Coronary artery (tissue), 2 donors: Measurements from ENCODE around the gene GK.

ENCODE experiments used
- DNase-seq: peaks from one replicate; pipeline ENCODE4 v3.0.0-alpha.2; 2017; ENCODE audit warnings: low spot score
- H3K27ac ChIP-seq, 2 donors: fragments of 200-600 bp; sonication (generic); one replicate each; pipeline ENCODE4 v1.5.1; 2016 to 2019
- H3K4me3 ChIP-seq: fragments of 200-600 bp; sonication (generic); 2 replicates; pipeline ENCODE4 v1.5.1; 2016; ENCODE audit warnings: mild to moderate bottlenecking, moderate library complexity
- TF ChIP-seq, protein P1 (sequence below): fragments of 200-600 bp; sonication (generic); IDR thresholded peaks from one replicate; pipeline ENCODE4 v1.5.1; 2019; ENCODE audit warnings: antibody characterized with exemption

GK gene

DNA sequence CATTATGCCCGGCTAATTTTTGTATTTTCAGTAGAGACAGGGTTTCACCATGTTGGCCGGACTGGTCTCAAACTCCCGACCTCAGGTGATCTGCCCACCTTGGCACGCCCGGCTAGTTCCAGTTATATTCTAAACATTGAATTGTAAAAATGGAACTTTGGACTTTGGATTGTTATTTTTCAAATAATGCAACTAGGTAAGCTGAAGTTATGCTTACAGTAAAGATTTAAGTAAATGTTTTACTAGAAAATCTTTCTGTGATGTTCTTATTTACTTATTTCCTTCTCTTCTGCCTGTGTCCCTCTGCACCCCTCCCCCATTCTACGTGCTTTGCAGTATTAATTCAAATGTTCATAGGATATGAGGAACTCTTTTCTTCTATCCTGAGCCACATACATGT lies 26.1 kb downstream of the GK start:
- TF ChIP-seq, protein P1, sequence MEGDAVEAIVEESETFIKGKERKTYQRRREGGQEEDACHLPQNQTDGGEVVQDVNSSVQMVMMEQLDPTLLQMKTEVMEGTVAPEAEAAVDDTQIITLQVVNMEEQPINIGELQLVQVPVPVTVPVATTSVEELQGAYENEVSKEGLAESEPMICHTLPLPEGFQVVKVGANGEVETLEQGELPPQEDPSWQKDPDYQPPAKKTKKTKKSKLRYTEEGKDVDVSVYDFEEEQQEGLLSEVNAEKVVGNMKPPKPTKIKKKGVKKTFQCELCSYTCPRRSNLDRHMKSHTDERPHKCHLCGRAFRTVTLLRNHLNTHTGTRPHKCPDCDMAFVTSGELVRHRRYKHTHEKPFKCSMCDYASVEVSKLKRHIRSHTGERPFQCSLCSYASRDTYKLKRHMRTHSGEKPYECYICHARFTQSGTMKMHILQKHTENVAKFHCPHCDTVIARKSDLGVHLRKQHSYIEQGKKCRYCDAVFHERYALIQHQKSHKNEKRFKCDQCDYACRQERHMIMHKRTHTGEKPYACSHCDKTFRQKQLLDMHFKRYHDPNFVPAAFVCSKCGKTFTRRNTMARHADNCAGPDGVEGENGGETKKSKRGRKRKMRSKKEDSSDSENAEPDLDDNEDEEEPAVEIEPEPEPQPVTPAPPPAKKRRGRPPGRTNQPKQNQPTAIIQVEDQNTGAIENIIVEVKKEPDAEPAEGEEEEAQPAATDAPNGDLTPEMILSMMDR, result no peak
- no peak for DNase-seq
- Histone ChIP-seq H3K4me3 (no peak overlapping the region), H3K27ac (no peak overlapping the region)

DNA sequence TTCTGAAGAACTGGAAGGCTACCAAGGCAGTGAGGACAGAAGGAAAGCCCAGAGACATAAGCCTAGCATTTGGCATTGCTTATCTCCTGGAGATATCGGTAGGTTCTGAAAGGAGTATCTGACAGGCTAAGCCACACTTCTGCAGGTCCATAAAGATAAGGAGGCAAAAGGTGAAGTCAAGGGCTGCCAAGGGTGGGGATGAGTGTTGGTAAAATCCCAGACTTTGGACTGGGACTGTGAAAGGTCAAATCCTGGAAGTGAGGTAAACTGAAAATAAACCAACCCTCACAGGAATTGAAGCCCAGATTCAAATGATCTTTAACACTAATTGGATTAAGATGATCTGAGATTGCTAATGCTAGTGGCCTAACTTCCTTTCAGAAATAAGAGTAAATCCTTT lies 27.4 kb downstream of the GK start:
- DNase-seq, result no peak
- Histone ChIP-seq H3K27ac (no peak overlapping the region), H3K4me3 (no peak overlapping the region)
- TF ChIP-seq, protein P1, result no peak

GRCh38 chrX:30688641-30689040 lies 35.4 kb downstream of the GK start:
- H3K4me3 ChIP-seq, result no peak overlapping the region
- TF ChIP-seq, protein P1, result no peak
- no peak overlapping the region for H3K27ac ChIP-seq
- no peak for DNase-seq

GRCh38 chrX:30689116-30689515 lies 35.9 kb downstream of the GK start:
- DNase-seq, result no peak
- Histone ChIP-seq H3K4me3 (no peak overlapping the region), H3K27ac (no peak overlapping the region)
- TF ChIP-seq, protein P1, result no peak

DNA sequence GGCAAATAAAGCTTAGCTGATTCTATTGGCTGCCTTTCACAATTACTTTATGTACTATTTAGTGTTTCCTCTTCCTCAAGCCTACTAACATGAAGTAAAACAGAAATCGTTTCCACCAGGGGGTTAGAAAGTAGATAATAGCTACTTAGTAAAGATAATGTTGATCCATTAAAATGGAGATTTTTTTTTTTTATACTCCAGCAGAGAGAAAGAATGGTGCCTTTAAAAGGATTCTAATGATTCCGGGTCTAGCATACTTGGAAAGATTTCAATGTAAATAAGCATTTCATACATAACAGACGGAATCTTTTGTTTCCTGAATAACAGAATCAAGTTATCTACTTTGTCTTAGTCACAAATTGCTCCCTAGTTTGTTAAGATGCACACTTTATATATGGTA lies 37.1 kb downstream of the GK start:
- Histone ChIP-seq H3K4me3 (no peak overlapping the region), H3K27ac (no peak overlapping the region)
- TF ChIP-seq, protein P1, result no peak
- no peak for DNase-seq

DNA sequence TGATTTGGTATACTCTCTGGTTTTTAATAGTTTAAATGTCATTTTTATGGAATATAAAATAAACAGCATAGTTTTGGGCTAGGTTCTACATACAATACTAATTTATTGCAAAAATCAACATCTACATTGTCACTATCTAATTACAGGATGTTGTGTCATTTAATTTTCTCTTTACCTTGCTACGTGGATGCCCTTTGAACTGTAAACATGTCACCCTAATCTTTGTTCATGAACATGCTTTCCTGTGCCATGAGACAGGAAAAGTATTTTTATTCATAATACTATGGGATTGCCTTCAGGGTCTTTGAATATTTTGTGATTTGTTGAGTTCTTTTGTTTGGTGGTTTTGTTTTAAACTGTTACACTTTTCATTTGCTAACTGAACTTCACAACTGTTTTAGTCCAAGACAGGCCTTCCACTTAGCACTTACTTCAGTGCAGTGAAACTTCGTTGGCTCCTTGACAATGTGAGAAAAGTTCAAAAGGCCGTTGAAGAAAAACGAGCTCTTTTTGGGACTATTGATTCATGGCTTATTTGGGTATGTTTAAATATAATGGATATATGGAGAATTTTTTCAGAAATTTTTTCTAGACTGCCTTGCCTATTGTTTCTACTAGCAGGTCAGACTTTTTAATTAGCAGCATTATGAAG lies 40.9 kb downstream of the GK start:
- no peak overlapping the region for H3K4me3 ChIP-seq
- TF ChIP-seq, protein P1, result no peak
- H3K27ac ChIP-seq, result no peak overlapping the region
- DNase-seq, result no peak

DNA sequence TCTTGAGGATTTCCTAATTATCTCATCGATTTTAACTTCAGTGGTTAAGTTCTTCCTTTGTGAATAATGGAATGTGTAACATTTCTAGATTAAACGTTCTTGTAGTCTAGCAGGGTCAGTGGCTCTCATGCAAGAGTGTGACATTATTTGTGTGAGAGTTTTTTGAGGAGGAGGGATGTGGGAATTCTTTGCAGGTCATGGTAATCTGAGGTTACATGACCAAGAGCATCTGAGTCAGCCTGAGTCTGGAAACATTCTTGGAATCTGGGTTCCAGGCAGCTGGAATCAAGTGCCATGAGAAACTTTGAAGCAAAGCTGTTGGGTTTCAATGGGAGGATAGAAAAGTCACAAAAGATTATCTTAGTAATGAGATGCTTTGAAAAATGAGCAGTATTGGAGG lies 49.5 kb downstream of the GK start:
- no peak for DNase-seq
- no peak overlapping the region for H3K4me3 ChIP-seq
- no peak overlapping the region for H3K27ac ChIP-seq
- TF ChIP-seq, protein P1, result no peak
